Stimulated activated CD4-positive, alpha-beta T cell treated with anti-CD3 and anti-CD28 coated beads, Interleukin-1b, Interleukin-23, amount 100 ng/mL, for 4 hours (primary cell): ENCODE data around the gene ZCCHC24.

ENCODE experiments used
- DNase-seq, 2 donors: peaks; one replicate each; pipeline ENCODE4 v3.0.0-alpha.2; 2020; ENCODE audit warnings: low read depth in 2 of 2

The ZCCHC24 gene

DNA sequence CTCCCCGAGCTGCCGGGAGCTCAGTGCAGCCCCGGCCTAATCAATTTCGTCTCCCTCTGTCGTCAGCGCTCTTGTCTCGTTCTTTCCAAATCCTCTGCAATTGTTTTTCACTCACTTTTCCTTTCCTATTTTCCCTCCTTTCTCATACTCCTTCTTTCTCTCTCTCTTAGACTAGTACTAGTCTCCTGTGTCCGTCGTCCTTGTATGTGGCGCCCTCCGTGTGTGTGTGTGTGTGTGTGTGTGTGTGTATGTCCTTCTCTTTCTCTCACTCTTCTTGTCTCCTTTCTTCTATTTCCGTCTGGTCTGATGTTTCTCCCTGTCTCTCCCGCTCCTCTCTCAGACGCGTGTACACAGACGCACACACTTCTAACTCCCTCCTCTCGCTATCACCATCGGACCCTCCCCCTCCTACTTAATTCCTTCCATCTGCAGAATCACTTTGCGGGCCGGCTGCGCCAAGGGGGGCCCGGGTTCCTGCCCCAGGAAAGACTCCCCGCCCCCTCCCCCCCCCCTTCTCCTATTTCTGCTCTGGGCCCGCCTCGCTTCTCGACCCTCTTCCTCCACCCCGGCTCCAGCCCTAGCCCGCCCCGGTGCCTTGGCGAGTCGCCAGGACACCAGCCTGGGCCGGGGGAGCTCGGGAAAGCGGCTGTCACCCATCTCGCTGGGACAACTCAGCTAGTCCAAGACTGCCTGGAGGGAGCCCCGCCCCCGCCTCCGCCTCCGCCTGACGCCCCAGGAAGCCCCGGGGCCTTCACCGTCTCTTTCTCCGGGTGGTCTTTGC lies 743 bp upstream of the ZCCHC24 start:
- DNase-seq = no peak

DNA sequence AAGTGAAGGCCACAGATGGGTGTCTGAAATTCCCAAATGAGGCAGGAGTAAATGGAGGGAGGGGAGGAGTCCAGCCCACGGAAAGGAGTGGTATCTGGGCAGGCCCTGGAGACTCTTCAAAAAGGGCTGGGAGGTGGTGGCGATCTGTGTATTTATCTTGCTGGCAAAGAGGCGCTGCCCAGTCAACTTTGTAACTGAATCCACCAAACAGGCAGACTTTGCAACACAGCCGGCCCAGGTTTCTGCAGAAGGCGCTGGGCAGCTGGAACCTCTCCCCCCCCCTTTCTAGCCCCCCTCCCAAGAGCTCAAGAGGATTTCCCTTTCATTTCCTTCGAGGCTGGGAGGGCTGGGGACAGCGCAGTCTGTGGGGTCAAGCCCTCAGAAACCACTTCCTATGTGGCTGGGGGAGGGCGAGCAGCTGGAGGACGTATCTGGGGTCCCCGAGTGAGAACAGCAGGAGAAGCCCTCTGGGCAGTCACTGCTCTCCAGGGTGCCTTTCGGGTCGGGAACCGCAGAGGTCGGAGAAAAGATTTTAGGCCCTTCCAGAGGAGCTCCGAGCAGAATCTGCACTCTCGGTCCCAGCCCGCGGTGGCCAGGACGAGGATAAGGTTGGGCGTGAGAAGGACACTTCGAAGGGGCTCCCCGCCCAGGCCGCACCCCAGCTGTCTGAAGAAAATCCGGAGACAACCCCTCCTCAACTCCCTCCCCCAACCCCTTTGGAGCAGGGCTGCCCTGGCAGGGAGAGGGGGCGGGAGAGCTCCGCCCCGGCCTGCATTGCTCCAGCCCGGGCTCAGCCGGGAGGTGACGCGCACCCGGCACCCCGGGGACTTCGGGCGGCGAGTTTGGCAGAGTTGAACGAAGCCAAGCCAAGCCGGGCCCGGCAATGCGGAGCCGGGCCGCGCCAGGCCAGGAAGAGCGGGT lies 965 bp downstream of the ZCCHC24 start:
- peak; percentile 33 to 37 for DNase-seq

GRCh38 chr10:79443338-79444198 lies 1.9 kb downstream of the ZCCHC24 start:
- DNase-seq = no peak

DNA sequence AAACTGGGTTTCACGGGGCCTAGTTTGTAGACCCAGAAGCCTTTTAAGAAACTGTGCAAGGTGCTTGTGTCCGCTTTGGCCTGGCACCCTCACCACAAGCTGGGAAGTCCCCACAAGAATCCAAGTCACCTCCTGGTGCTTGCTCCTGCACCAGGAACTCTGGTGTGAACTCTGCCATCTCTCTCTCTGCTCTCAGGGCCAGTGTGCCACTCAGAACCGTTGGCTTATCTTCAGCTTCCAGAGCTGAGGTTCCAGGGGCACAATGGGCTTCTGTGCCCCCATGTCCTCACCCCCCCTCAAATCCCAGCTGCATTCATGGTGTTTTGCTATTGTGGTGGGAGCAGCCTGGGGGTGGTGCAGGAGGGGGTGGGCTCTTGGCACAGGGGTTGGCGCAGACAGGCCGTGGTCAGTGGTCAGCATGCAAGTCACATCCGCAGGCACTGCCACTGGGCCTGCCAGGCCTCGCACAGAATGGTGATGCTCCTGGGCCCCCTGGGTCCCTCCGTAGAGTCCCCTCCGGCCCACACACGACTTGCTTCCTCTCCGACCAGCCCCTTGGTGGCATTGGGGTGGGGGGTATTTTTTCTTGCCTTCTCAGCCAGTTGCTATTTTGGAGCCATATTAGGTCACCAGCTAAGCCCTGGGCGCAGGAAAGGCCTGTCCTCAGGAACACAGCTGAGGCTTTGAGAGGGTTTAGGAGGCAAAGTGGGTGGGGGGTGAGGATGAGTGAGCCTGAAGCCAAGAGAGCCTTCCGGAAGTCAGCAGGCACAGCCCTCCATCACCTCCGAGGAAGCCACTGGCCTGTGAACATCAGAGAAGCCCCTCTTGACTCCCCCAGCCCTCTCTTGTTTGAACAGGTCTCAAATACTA lies 3.0 kb downstream of the ZCCHC24 start:
- no peak for DNase-seq

- DNase-seq = no peak
Measured at GRCh38 chr10:79441433-79441832, 4.0 kb downstream of the ZCCHC24 start.

- no peak for DNase-seq
Measured at GRCh38 chr10:79440281-79440680, 5.1 kb downstream of the ZCCHC24 start.

- DNase-seq = no peak
Measured at GRCh38 chr10:79438699-79439085, 6.7 kb downstream of the ZCCHC24 start.

DNA sequence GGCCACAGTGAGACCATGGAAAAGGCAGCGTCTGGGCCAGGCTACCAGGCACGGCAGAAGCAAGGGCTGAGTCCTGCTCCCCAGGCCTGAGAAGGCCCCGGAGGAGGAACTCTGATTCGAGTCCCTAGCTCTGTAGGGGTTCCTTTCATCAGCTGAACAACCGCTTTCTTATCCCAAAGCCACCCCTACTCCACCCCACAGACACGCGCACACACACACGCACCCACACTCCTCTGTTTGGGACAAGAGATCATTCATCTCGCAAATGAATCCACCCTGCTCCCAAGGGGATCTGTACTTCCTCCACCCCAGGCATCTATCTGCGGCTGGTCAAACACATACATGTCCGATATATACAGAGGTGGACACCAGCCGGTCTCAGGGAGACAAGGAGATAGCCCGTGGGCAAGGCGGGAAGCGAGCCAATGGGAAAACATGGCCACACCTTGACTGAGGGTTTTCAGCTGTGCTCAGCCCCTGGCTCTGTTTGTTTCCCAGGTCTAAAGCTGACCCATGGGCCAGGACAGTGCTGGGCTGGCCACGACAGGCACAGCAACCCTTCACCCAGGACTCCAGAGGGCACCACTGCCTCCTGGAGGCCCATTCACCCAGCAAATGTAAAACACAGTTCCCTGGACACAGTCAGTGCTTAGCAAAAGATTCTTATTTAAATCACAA lies 7.3 kb downstream of the ZCCHC24 start:
- DNase-seq = no peak

- no peak for DNase-seq
Measured at GRCh38 chr10:79437111-79437814, 8.2 kb downstream of the ZCCHC24 start.

GRCh38 chr10:79436850-79437103 lies 8.6 kb downstream of the ZCCHC24 start:
- DNase-seq = no peak

- DNase-seq = no peak
Measured at GRCh38 chr10:79436066-79436849, 9.2 kb downstream of the ZCCHC24 start.

GRCh38 chr10:79435271-79436065 lies 10.0 kb downstream of the ZCCHC24 start:
- no peak for DNase-seq

DNA sequence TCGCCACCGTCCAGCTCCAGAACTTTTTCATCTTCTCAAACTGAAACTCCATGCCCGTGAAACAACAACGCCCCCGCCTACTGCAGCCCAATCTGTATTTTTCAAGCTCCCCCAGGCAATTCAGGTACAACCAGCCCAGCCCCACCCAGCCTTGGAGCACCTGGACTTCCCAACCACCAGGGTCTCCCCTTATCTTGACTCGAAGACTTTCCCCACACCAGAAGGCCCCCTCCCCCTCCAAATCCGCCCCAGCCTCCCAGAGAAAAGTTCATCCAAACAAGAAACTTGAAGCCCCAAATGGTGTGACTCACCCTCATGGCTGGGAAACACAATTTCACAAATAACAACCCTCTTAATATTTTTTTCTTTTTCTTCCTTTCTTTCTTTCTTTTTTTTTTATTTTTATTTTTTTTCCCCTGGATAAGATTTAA lies 10.6 kb downstream of the ZCCHC24 start:
- DNase-seq = no peak

DNA sequence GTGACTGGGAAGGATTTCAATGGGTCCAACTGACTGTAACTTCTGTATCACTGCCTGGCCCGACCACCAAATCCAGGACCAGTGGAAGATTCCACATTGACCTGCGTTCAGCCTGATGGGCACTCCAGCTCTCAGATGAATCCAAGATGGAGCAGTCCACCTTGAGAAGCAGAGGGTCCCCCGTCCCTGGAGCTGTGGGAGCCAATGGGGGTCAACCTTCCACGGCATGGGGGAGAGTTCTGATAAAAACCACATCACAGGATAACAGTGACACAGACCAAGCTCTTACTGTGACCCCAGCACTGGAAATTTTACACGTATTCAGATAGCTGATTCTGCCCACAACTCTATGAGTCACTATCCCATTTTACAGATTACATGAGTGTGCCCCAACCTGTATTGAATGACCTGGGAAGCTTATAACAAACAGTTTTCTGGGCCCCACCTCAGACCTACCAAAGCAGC lies 11.2 kb downstream of the ZCCHC24 start:
- no peak for DNase-seq

- DNase-seq = no peak
Measured at GRCh38 chr10:79433324-79434222, 11.9 kb downstream of the ZCCHC24 start.

GRCh38 chr10:79431891-79432831 lies 13.3 kb downstream of the ZCCHC24 start:
- DNase-seq = no peak
